H9 (cell line): ENCODE data around the gene RSAD2. TPM values are rescaled to one million over a fixed set of nuclear protein-coding genes. Genes with fewer than 3 reads are reported as not detected.

Source experiments
- DNase-seq: peaks from one replicate; pipeline ENCODE4 v3.0.0-alpha.2; 2017
- H2AFZ ChIP-seq: one replicate; pipeline ENCODE4 v1.6.1; 2013; ENCODE audit warnings: mild to moderate bottlenecking, low read length, control low read depth, moderate library complexity
- H2AK5ac ChIP-seq: 2 replicates; pipeline ENCODE4 v1.6.1; 2013; ENCODE audit warnings: low read length, control low read depth, mixed read lengths; ENCODE audit not compliant: insufficient read length
- H2BK120ac ChIP-seq: one replicate; pipeline ENCODE4 v1.6.1; 2013; ENCODE audit warnings: low read depth, mild to moderate bottlenecking, low read length, control low read depth, inconsistent platforms; ENCODE audit not compliant: poor library complexity, severe bottlenecking
- H2BK12ac ChIP-seq: 2 replicates; pipeline ENCODE4 v1.6.1; 2013; ENCODE audit warnings: low read length, control low read depth, mixed read lengths, low read depth; ENCODE audit not compliant: insufficient read length
- H2BK15ac ChIP-seq: 2 replicates; pipeline ENCODE4 v1.6.1; 2013; ENCODE audit warnings: low read depth, low read length, control low read depth
- H2BK20ac ChIP-seq: one replicate; pipeline ENCODE4 v1.6.1; 2013; ENCODE audit warnings: low read depth, mild to moderate bottlenecking, low read length, control low read depth, inconsistent platforms; ENCODE audit not compliant: poor library complexity, severe bottlenecking
- H2BK5ac ChIP-seq: 2 replicates; pipeline ENCODE4 v1.6.1; 2013; ENCODE audit warnings: low read length, control low read depth, mixed read lengths; ENCODE audit not compliant: insufficient read length
- H3K14ac ChIP-seq: 2 replicates; pipeline ENCODE4 v1.6.1; 2013; ENCODE audit warnings: low read length, control low read depth; ENCODE audit not compliant: insufficient read depth
- H3K18ac ChIP-seq: 2 replicates; pipeline ENCODE4 v1.6.1; 2013; ENCODE audit warnings: low read depth, mild to moderate bottlenecking, mixed read lengths, low read length, control low read depth; ENCODE audit not compliant: insufficient read length
- H3K23ac ChIP-seq: 2 replicates; pipeline ENCODE4 v1.6.1; 2013; ENCODE audit warnings: low read length, control low read depth, mixed read lengths, low read depth; ENCODE audit not compliant: insufficient read length
- H3K23me2 ChIP-seq: 2 replicates; pipeline ENCODE4 v1.6.1; 2013; ENCODE audit warnings: low read depth, mild to moderate bottlenecking, mixed read lengths, low read length, control low read depth; ENCODE audit not compliant: insufficient read length, poor library complexity, severe bottlenecking
- H3K27ac ChIP-seq: 2 replicates; pipeline ENCODE4 v1.5.1; 2013; ENCODE audit warnings: low read length, control low read depth, mixed read lengths, low read depth; ENCODE audit not compliant: insufficient read length
- H3K27me3 ChIP-seq: 2 replicates; pipeline ENCODE4 v1.6.1; 2013; ENCODE audit warnings: low read length, control low read depth, inconsistent platforms; ENCODE audit not compliant: insufficient read depth
- H3K4ac ChIP-seq: 2 replicates; pipeline ENCODE4 v1.6.1; 2013; ENCODE audit warnings: low read depth, mild to moderate bottlenecking, control low read depth, inconsistent platforms, low read length, moderate library complexity
- H3K4me1 ChIP-seq: 2 replicates; pipeline ENCODE4 v1.6.1; 2013; ENCODE audit warnings: low read length, control low read depth, inconsistent platforms; ENCODE audit not compliant: insufficient read depth
- H3K4me2 ChIP-seq: 2 replicates; pipeline ENCODE4 v1.6.1; 2013; ENCODE audit warnings: low read length, control low read depth, mixed read lengths; ENCODE audit not compliant: insufficient read length, insufficient read depth
- H3K56ac ChIP-seq: 2 replicates; pipeline ENCODE4 v1.6.1; 2013; ENCODE audit warnings: low read depth, mild to moderate bottlenecking, mixed read lengths, low read length, control low read depth; ENCODE audit not compliant: insufficient read length
- H3K79me1 ChIP-seq: 2 replicates; pipeline ENCODE4 v1.6.1; 2013; ENCODE audit warnings: low read depth, mild to moderate bottlenecking, moderate library complexity, low read length, control low read depth, inconsistent platforms; ENCODE audit not compliant: insufficient read depth, poor library complexity, severe bottlenecking
- H3K79me2 ChIP-seq: 2 replicates; pipeline ENCODE4 v1.6.1; 2013; ENCODE audit warnings: low read length, control low read depth, inconsistent platforms; ENCODE audit not compliant: insufficient read depth
- H3K9ac ChIP-seq: 2 replicates; pipeline ENCODE4 v1.6.1; 2013; ENCODE audit warnings: low read length, control low read depth, mixed read lengths; ENCODE audit not compliant: insufficient read length; ENCODE audit errors: extremely low read depth
- H3K9me3 ChIP-seq: one replicate; pipeline ENCODE4 v1.6.1; 2013; ENCODE audit warnings: low read depth, low read length, inconsistent platforms; ENCODE audit not compliant: control insufficient read depth
- H3T11ph ChIP-seq: one replicate; pipeline ENCODE4 v1.6.1; 2013; ENCODE audit warnings: mild to moderate bottlenecking, low read length, control low read depth, inconsistent platforms
- H4K20me1 ChIP-seq: one replicate; pipeline ENCODE4 v1.6.1; 2013; ENCODE audit not compliant: control insufficient read depth, insufficient read length, insufficient read depth
- H4K5ac ChIP-seq: 2 replicates; pipeline ENCODE4 v1.6.1; 2013; ENCODE audit warnings: low read depth, mild to moderate bottlenecking, mixed read lengths, low read length, control low read depth; ENCODE audit not compliant: insufficient read length
- H4K8ac ChIP-seq: replicated peaks from 2 replicates; pipeline ENCODE4 v1.6.1; 2013; ENCODE audit warnings: low read length, control low read depth, mixed read lengths, low read depth; ENCODE audit not compliant: insufficient read length
- H4K91ac ChIP-seq: 2 replicates; pipeline ENCODE4 v1.6.1; 2013; ENCODE audit warnings: low read depth, mild to moderate bottlenecking, moderate library complexity, mixed read lengths, low read length, control low read depth; ENCODE audit not compliant: insufficient read length
- H3K27ac Mint-ChIP-seq, 3 experiments: 2 replicates in 2 of 3; 3 replicates in 1 of 3; pipeline ENCODE4 v1.8.0; 2020 to 2021; ENCODE audit warnings: mixed read lengths in 3 of 3, mild to moderate bottlenecking in 1 of 3, moderate library complexity in 1 of 3
- H3K27me3 Mint-ChIP-seq: 2 replicates; pipeline ENCODE4 v1.8.0; 2021; ENCODE audit warnings: low read depth, mild to moderate bottlenecking, moderate library complexity, mixed read lengths
- H3K36me3 Mint-ChIP-seq, 3 experiments: 2 replicates in 2 of 3; 3 replicates in 1 of 3; pipeline ENCODE4 v1.8.0; 2020 to 2021; ENCODE audit warnings: low read depth in 3 of 3, mixed read lengths in 3 of 3; ENCODE audit not compliant: insufficient read depth in 1 of 3
- H3K4me1 Mint-ChIP-seq, 2 experiments: 2 replicates each; pipeline ENCODE4 v1.8.0; 2020; ENCODE audit warnings: mixed read lengths in 2 of 2
- H3K4me3 Mint-ChIP-seq, 2 experiments: 2 replicates in 1 of 2; 3 replicates in 1 of 2; pipeline ENCODE4 v1.8.0; 2020 to 2021; ENCODE audit warnings: mild to moderate bottlenecking in 2 of 2, mixed read lengths in 2 of 2, moderate library complexity in 1 of 2
- H3K9me3 Mint-ChIP-seq, 2 experiments: 2 replicates in 1 of 2; 3 replicates in 1 of 2; pipeline ENCODE4 v1.8.0; 2020; ENCODE audit warnings: mild to moderate bottlenecking in 2 of 2, mixed read lengths in 2 of 2, moderate library complexity in 1 of 2
- WGBS: extraction: QIAGEN DNeasy Blood & Tissue Kit; methylation state at CpG from one replicate; pipeline ENCODE4 v1.1.7; 2013; ENCODE audit warnings: missing lambda C conversion rate, low lambda C conversion rate, mixed read lengths; ENCODE audit not compliant: insufficient read length; ENCODE audit errors: extremely low coverage; 5-methylcytosine and 5-hydroxymethylcytosine counted together
- total RNA-seq: library from RNA; stranded (reverse); gene quantifications from 2 replicates; pipeline ENCODE4 v1.2.1, GENCODE V29; 2021
- TF ChIP-seq, protein P1 (sequence below): fragments of 200-600 bp; sonication (generic); conservative IDR thresholded peaks from 3 replicates; pipeline ENCODE4 v1.8.0; 2021; ENCODE audit warnings: antibody characterized with exemption, mild to moderate bottlenecking

Gene RSAD2
- total RNA-seq, 1 experiment from 2014 or later, result not detected

DNA sequence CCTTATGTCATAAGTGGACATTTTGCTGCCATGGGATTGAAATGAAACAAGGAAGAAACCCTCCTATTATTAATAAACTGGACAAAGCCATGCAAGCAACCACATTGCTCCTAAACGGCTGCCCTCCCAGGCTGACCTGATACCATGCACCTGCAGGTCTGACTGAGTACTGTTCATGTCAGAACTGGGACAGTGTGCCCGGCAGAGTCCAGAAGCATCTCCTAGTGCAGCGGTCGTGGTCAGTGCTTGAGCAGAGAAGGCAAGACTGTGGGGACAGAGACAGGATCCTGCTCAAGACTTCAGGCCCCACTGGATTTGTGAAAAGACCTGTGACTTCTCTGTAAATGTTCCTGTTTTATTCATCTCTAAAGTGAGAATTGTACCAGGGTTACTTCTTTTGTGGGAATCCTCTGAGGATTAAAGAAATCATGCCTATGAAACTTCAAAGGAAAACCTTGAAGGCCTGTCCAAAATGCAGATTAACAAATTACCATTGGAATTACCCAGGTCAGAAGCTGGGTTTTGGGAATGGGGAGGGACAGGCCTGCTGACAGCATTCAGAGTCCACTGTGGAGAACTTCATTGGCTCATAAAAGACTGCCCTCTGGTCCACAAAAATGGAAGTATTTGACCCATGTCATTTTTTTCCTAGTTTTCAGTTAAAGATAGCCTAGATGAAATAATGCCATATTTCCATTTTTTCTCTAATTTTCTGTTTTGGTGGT, 53.5 kb downstream of the RSAD2 start:
- Histone ChIP-seq H2BK120ac (no peak overlapping the region), H4K5ac (no peak overlapping the region), H2AFZ (no peak overlapping the region), H3K4ac (no peak overlapping the region), H2BK15ac (no peak overlapping the region), H3T11ph (no peak overlapping the region), H2BK20ac (no peak overlapping the region), H4K20me1 (no peaks in the 10 kb centered on the region), H3K27me3 (no peaks in the 10 kb centered on the region), H2BK12ac (no peak overlapping the region), H3K23ac (no peak overlapping the region), H2AK5ac (no peak overlapping the region), H3K23me2 (no peaks in the 10 kb centered on the region), H3K79me1 (no peaks in the 10 kb centered on the region), H4K8ac (no peak overlapping the region), H3K56ac (no peak overlapping the region), H3K27ac (no peak overlapping the region), H2BK5ac (no peak overlapping the region), H3K4me1 (0 out of 2 replicates have a peak, but pooled peaks cover 2% of the 10 kb centered on the region), H3K18ac (no peak overlapping the region), H4K91ac (no peak overlapping the region), H3K9me3 (no peaks in the 10 kb centered on the region), H3K4me2 (no peak overlapping the region), H3K14ac (no peak overlapping the region), H3K9ac (no peak overlapping the region), H3K79me2 (no peaks in the 10 kb centered on the region)
- H3K4me3 Mint-ChIP-seq, result no peak overlapping the region
- DNase-seq, result no peak
- peaks cover 30 to 34% of the 10 kb centered on the region in 2 experiments for H3K4me1 Mint-ChIP-seq
- no CpG with 5 or more reads among the region's 4 CpGs for WGBS
- H3K36me3 Mint-ChIP-seq, result peaks cover 0 to 5% (median 5%) of the 10 kb centered on the region in 3 experiments; a peak in 6 of 7 replicates
- peaks cover 0 to 5% of the 10 kb centered on the region in 2 experiments; a peak in 2 of 5 replicates for H3K9me3 Mint-ChIP-seq
- no peaks in the 10 kb centered on the region for H3K27me3 Mint-ChIP-seq
- TF ChIP-seq, protein P1, sequence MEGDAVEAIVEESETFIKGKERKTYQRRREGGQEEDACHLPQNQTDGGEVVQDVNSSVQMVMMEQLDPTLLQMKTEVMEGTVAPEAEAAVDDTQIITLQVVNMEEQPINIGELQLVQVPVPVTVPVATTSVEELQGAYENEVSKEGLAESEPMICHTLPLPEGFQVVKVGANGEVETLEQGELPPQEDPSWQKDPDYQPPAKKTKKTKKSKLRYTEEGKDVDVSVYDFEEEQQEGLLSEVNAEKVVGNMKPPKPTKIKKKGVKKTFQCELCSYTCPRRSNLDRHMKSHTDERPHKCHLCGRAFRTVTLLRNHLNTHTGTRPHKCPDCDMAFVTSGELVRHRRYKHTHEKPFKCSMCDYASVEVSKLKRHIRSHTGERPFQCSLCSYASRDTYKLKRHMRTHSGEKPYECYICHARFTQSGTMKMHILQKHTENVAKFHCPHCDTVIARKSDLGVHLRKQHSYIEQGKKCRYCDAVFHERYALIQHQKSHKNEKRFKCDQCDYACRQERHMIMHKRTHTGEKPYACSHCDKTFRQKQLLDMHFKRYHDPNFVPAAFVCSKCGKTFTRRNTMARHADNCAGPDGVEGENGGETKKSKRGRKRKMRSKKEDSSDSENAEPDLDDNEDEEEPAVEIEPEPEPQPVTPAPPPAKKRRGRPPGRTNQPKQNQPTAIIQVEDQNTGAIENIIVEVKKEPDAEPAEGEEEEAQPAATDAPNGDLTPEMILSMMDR, result no peak
- H3K27ac Mint-ChIP-seq, result no peak overlapping the region
